GM06990 (cell line): ENCODE results near the gene HOXD9.

Experiments
- DNase-seq: peaks from one replicate; pipeline ENCODE4 v3.0.0-alpha.2; 2011; ENCODE audit not compliant: insufficient read length; ENCODE audit errors: extremely low read depth
- H3K27me3 ChIP-seq: replicated peaks from 2 replicates; pipeline ENCODE4 v1.6.0; 2011; ENCODE audit warnings: low read length; ENCODE audit not compliant: control insufficient read depth, insufficient read depth
- H3K36me3 ChIP-seq: 2 replicates; pipeline ENCODE4 v1.5.1; 2011; ENCODE audit warnings: low read length; ENCODE audit not compliant: control insufficient read depth, insufficient read depth
- H3K4me3 ChIP-seq: replicated peaks from 2 replicates; pipeline ENCODE4 v1.5.1; 2011; ENCODE audit warnings: low read depth, mild to moderate bottlenecking, control low read depth, low read length
- TF ChIP-seq, protein P1 (sequence below): IDR thresholded peaks from 2 replicates; pipeline ENCODE4 v1.5.1; 2011; ENCODE audit warnings: low read length, control low read depth, mild to moderate bottlenecking, inconsistent platforms; ENCODE audit not compliant: insufficient read depth, poor library complexity, severe bottlenecking

The HOXD9 gene

DNA sequence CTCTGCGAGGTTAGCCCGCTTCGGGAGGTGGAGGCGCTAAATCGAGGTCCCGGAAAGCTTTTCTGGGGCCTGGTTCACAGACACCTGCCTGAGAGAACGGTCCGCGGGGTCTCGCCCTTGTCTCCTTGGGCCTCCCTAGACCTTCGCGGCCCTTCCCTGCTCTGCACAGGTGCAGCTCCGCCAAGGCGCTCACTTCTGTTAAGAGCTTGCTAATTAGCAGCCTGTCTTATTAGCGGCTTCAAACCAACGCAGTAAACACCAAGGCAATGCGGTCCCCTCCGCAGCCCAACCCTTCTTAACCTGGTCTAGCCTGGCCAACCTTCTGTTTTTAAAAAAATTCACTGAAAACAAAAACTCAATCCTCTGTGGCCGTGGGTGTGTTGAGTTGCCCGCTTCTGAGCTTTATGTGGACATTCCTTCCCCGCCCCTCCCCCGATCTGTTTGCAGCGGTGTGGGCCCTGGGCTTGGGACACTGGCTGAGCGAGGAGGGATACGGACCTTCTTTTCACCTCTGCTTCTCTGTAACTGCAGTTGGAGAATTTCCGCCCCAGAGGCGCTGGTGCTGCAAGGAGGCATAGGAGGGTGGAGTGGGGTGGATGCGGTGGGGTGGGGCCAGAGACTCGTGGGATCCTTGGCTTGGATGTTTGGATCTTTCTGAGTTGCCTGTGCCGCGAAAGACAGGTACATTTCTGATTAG lies 25.4 kb downstream of the HOXD9 start:
- TF ChIP-seq, protein P1, sequence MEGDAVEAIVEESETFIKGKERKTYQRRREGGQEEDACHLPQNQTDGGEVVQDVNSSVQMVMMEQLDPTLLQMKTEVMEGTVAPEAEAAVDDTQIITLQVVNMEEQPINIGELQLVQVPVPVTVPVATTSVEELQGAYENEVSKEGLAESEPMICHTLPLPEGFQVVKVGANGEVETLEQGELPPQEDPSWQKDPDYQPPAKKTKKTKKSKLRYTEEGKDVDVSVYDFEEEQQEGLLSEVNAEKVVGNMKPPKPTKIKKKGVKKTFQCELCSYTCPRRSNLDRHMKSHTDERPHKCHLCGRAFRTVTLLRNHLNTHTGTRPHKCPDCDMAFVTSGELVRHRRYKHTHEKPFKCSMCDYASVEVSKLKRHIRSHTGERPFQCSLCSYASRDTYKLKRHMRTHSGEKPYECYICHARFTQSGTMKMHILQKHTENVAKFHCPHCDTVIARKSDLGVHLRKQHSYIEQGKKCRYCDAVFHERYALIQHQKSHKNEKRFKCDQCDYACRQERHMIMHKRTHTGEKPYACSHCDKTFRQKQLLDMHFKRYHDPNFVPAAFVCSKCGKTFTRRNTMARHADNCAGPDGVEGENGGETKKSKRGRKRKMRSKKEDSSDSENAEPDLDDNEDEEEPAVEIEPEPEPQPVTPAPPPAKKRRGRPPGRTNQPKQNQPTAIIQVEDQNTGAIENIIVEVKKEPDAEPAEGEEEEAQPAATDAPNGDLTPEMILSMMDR, result no peak
- DNase-seq, result no peak
- peaks cover 2% of the 10 kb centered on the region; the same call in 1 of the 2 replicates for H3K27me3 ChIP-seq
- no peak overlapping the region for H3K4me3 ChIP-seq
- no peaks in the 10 kb centered on the region for H3K36me3 ChIP-seq

DNA sequence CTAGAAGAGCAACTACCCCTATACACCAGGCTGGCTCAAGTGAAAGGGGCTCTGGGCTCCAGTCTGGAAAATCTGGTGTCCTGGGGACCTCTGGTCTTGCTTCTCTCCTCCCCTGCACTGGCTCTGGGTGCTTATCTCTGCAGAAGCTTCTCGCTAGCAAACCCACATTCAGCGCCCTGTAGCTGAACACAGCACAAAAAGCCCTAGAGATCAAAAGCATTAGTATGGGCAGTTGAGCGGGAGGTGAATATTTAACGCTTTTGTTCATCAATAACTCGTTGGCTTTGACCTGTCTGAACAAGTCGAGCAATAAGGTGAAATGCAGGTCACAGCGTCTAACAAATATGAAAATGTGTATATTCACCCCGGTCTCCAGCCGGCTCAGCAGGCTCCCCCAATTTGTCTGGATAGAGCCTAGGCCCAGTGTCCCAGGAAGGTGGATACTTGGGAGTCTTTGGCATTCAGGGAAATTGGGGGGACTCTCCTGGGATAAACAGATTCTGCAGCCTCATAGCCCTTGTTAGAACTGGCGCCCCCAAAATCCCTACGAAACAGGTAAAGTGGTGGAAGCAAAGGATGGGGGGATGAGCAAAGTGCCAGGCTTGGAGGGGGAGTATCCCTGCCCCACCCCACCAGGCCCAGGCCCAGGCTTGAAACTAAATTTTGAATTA lies 26.4 kb downstream of the HOXD9 start:
- Histone ChIP-seq H3K27me3 (peaks cover 2% of the 10 kb centered on the region; the same call in 1 of the 2 replicates), H3K36me3 (no peaks in the 10 kb centered on the region), H3K4me3 (no peak overlapping the region)
- TF ChIP-seq, protein P1, result no peak
- no peak for DNase-seq

DNA sequence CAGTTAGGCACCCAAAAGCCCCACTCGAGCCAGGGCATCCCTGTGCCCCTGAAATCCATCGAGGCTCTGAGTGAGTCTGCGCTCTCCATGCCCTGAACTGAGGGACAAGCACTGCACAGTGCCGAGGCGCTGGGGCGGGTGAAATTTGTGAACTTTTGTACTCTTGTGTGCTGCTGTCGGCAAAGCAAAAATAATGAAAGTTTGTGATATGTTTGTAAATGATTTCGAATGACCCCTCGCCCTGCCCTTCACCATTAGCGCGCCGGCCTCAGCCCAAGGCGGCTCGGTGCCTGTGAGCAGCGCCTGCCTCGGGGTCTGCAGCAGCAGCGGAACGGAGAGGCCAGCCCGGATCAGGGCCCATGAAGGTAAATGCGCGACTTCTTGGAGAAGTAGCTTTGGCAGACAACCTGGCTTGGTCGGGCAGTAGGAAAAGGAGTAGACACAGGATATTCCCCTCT lies 27.0 kb downstream of the HOXD9 start:
- Histone ChIP-seq H3K4me3 (no peak overlapping the region), H3K36me3 (no peaks in the 10 kb centered on the region), H3K27me3 (peaks cover 2% of the 10 kb centered on the region; the same call in 1 of the 2 replicates)
- DNase-seq, result no peak
- TF ChIP-seq, protein P1, result no peak

DNA sequence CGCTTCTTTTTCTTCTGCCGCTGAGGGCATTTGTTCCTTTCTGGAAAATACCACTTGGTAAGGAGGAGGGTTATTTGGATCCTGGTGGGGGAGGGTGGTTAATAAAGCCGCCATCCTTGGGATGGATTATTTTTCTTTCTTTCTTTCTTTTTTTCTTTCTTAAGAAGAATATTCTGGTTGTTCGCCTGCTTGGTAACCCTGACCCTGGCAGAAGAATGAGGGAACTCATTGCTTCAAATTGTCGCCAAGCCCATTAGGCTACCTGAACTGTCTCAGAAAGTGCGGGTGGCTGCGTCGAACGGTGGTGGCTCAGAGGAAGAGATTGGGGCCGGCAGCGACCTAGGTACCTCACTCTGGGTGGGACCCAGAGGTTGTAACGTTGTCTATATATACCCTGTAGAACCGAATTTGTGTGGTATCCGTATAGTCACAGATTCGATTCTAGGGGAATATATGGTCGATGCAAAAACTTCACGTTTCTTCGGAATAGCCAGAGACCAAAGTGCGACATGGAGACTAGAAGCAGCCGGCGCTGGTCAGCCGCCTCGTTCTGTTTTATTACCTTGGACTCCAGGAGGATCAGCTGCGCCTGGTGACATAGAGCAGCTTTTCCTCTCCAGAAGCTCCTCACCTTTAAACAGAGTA lies 27.5 kb downstream of the HOXD9 start:
- TF ChIP-seq, protein P1, result no peak
- DNase-seq, result no peak
- H3K27me3 ChIP-seq, result peaks cover 2% of the 10 kb centered on the region; the same call in 1 of the 2 replicates
- H3K36me3 ChIP-seq, result no peaks in the 10 kb centered on the region
- no peak overlapping the region for H3K4me3 ChIP-seq

DNA sequence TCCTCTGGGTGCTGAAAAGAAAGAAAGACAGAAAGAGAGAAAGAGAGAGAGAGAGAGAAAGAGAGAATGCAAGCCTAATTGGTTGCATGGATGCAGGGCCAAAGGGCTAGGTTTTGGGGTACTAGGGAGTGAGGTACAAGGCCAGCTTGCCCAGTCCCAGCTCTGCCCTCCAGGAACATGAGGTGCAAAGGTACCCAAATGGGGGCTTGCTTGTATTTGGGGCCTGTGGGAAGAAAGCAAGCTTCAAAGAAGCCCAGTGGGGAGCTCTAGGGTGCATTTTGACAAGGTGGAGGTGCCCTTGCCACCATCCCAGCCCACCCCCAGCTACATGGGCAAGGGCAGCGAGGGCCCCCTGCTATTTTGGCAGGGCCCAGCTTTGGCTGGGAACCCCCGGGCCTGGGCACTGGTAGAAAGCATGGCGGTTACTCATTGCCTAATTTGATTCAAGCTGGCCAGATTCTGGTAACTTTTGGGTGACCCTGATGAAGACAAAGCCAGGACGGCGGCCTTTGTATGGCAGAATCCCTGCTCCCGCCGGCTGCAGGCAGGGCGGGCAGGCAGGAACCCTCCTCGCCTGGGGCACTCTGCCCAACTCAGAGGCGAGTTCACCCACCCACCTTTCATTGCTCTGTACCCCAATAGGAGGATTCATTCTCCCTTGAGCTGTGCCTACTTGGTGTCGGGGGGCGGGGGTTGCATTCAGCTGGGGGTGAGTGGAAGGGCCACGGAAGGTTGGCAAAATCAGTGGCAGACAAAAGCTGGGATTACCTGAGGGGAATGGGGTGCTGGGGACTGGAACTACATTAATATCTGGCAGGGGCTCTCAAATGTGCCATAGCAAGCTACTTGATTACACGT lies 28.3 kb downstream of the HOXD9 start:
- DNase-seq, result no peak
- H3K36me3 ChIP-seq, result no peaks in the 10 kb centered on the region
- peaks cover 2% of the 10 kb centered on the region; the same call in 1 of the 2 replicates for H3K27me3 ChIP-seq
- TF ChIP-seq, protein P1, result no peak
- no peak overlapping the region for H3K4me3 ChIP-seq
